DOHH2 (cell line): ENCODE results near the gene SCN4A.
"Not testable (repeated sequence)": the region's sequence is repeated elsewhere in the genome, so short reads cannot be mapped to it uniquely, and the experiment has no call there.

Experiments
- H3F3A ChIP-seq: fragments of 200-600 bp; sonication (generic), shearing (Covaris generic); 2 replicates; pipeline ENCODE4 v1.6.0; 2016; ENCODE audit warnings: antibody characterized with exemption, mild to moderate bottlenecking; ENCODE audit not compliant: control insufficient read depth, insufficient read depth
- H3K27ac ChIP-seq: fragments of 200-600 bp; sonication (generic); 2 replicates; pipeline ENCODE4 v1.5.1; 2014; ENCODE audit warnings: low read depth, mild to moderate bottlenecking, low read length, moderate library complexity
- H3K27me3 ChIP-seq: fragments of 200-600 bp; sonication (generic); 2 replicates; pipeline ENCODE4 v1.6.1; 2014; ENCODE audit warnings: mild to moderate bottlenecking, low read length, mixed read lengths; ENCODE audit not compliant: control insufficient read depth
- H3K36me3 ChIP-seq: fragments of 200-600 bp; sonication (generic); 2 replicates; pipeline ENCODE4 v1.6.1; 2014; ENCODE audit warnings: mild to moderate bottlenecking, low read length, moderate library complexity, mixed read lengths; ENCODE audit not compliant: control insufficient read depth
- H3K4me1 ChIP-seq: fragments of 200-600 bp; sonication (generic); 2 replicates; pipeline ENCODE4 v1.6.1; 2014; ENCODE audit warnings: mild to moderate bottlenecking, low read length, mixed read lengths; ENCODE audit not compliant: control insufficient read depth
- H3K4me2 ChIP-seq: fragments of 200-600 bp; sonication (generic); 2 replicates; pipeline ENCODE4 v1.6.0; 2014; ENCODE audit warnings: mild to moderate bottlenecking, low read length, moderate library complexity
- H3K4me3 ChIP-seq: fragments of 200-600 bp; sonication (generic); 2 replicates; pipeline ENCODE4 v1.5.1; 2014; ENCODE audit warnings: mild to moderate bottlenecking, low read length, mixed read lengths
- H3K79me2 ChIP-seq: fragments of 200-600 bp; sonication (generic); 2 replicates; pipeline ENCODE4 v1.6.1; 2014; ENCODE audit warnings: mild to moderate bottlenecking, low read length, mixed read lengths; ENCODE audit not compliant: control insufficient read depth
- H3K9me2 ChIP-seq: fragments of 200-600 bp; sonication (generic); replicated peaks from 2 replicates; pipeline ENCODE4 v1.6.1; 2014; ENCODE audit warnings: mild to moderate bottlenecking, low read length, mixed read lengths; ENCODE audit not compliant: control insufficient read depth
- H3K9me3 ChIP-seq: fragments of 200-600 bp; sonication (generic); 2 replicates; pipeline ENCODE4 v1.6.1; 2014; ENCODE audit warnings: antibody characterized with exemption, low read length, mixed read lengths; ENCODE audit not compliant: control insufficient read depth, insufficient read depth
- H4K20me1 ChIP-seq: fragments of 200-600 bp; sonication (generic); 2 replicates; pipeline ENCODE4 v1.6.0; 2014; ENCODE audit warnings: low read depth, mild to moderate bottlenecking, antibody characterized with exemption, low read length, moderate library complexity; ENCODE audit not compliant: control insufficient read depth, insufficient read depth
- CTCF ChIP-seq: fragments of 200-600 bp; sonication (generic); IDR thresholded peaks from one replicate; pipeline ENCODE4 v1.5.1; 2014; ENCODE audit warnings: antibody characterized with exemption, mild to moderate bottlenecking, low read depth, low read length; ENCODE audit not compliant: poor library complexity, severe bottlenecking
- EZH2phosphoT487 ChIP-seq: fragments of 200-600 bp; sonication (generic); IDR thresholded peaks from 2 replicates; pipeline ENCODE4 v1.6.1; 2017; ENCODE audit warnings: borderline replicate concordance, mild to moderate bottlenecking, antibody characterized with exemption, low read length, moderate library complexity, mixed read lengths

SCN4A gene

DNA sequence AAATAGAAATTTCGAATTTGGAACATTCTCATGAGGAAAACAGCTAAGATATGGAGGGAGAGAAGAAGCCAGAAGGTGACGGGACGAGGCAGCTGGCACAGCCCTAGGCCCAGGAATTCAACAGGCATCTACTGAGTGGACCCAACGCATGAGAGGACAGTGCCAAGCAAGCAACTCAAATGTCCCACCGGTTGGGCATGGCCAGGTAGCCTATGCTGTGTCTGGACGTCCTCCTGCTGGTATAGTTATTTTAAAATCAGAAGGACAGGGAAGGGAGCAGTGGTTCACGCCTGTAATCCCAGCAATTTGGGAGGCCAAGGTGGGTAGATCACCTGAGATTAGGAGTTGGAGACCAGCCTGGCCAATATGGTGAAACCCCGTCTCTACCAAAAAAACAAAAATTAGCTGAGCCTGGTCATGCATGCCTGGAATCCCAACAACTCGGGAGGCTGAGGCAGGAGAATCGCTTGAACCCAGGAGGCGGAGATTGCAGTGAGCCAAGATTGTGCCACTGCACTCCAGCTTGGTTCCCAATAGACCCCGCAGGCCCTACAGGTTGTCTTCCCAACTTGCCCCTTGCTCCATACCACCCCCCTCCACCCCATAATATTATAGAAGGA lies 56.0 kb downstream of the SCN4A start:
- Histone ChIP-seq H3K9me2 (no peaks in the 10 kb centered on the region), H3F3A (peaks cover 3% of the 10 kb centered on the region; the same call in 1 of the 2 replicates), H3K36me3 (no peaks in the 10 kb centered on the region), H3K27me3 (no peaks in the 10 kb centered on the region), H3K4me1 (peaks cover 51% of the 10 kb centered on the region), H3K4me3 (no peak overlapping the region), H3K79me2 (no peaks in the 10 kb centered on the region), H3K9me3 (no peaks in the 10 kb centered on the region), H4K20me1 (no peaks in the 10 kb centered on the region), H3K4me2 (peak overlapping the region; percentile 72), H3K27ac (no peak overlapping the region; the same call in 1 of the 2 replicates)
- no peak for TF ChIP-seq CTCF
- TF ChIP-seq EZH2phosphoT487, result no peak

- H3K27me3 ChIP-seq, H3F3A ChIP-seq, H4K20me1 ChIP-seq, H3K36me3 ChIP-seq, H3K27ac ChIP-seq, H3K9me3 ChIP-seq, H3K9me2 ChIP-seq, H3K79me2 ChIP-seq: not testable (repeated sequence)
- peaks cover 42% of the 10 kb centered on the region for H3K4me1 ChIP-seq
- peak overlapping the region; percentile 72 for H3K4me2 ChIP-seq
- H3K4me3 ChIP-seq, result peak overlapping the region; percentile 26
Measured at GRCh38 chr17:63915753-63916152, 57.0 kb downstream of the SCN4A start.

GRCh38 chr17:63914471-63914870 lies 58.2 kb downstream of the SCN4A start:
- Histone ChIP-seq H3F3A (no peaks in the 10 kb centered on the region), H3K4me1 (peaks cover 30% of the 10 kb centered on the region), H3K9me2 (no peaks in the 10 kb centered on the region), H3K79me2 (no peaks in the 10 kb centered on the region), H3K4me3 (no peak overlapping the region), H3K4me2 (no peak overlapping the region), H3K9me3 (no peaks in the 10 kb centered on the region), H3K27me3 (peaks cover 3% of the 10 kb centered on the region; the same call in 1 of the 2 replicates), H3K36me3 (no peaks in the 10 kb centered on the region), H4K20me1 (no peaks in the 10 kb centered on the region), H3K27ac (no peak overlapping the region)
- no peak for TF ChIP-seq CTCF
- TF ChIP-seq EZH2phosphoT487, result no peak

GRCh38 chr17:63911657-63912100 lies 61.0 kb downstream of the SCN4A start:
- Histone ChIP-seq H3K9me3 (no peaks in the 10 kb centered on the region), H3K27me3 (peaks cover 9% of the 10 kb centered on the region), H3K4me2 (no peak overlapping the region), H3F3A (no peaks in the 10 kb centered on the region), H3K4me1 (peaks cover 22% of the 10 kb centered on the region), H3K9me2 (no peaks in the 10 kb centered on the region), H3K27ac (no peak overlapping the region), H3K4me3 (no peak overlapping the region), H3K79me2 (no peaks in the 10 kb centered on the region), H3K36me3 (no peaks in the 10 kb centered on the region), H4K20me1 (no peaks in the 10 kb centered on the region)
- TF ChIP-seq EZH2phosphoT487 (no peak), CTCF (peak; percentile 53)
